Activated naive CD4-positive, alpha-beta T cell treated with anti-CD3 and anti-CD28 coated beads for 36 hours (primary cell): ENCODE data around the gene RACGAP1. TPM values are rescaled to one million over a fixed set of nuclear protein-coding genes. Genes with fewer than 3 reads are reported as not detected.

ENCODE experiments used
- CTCF ChIA-PET: fragments of 350-600 bp; sonication (Branson Sonifier 250); formaldehyde crosslinking; loops from one replicate; lab custom pipeline; 2021; ENCODE audit warnings: antibody characterized with exemption; lab: Charles Lee
- DNase-seq: peaks from one replicate; pipeline ENCODE4 v3.0.0-alpha.2; 2020
- H3K27ac Mint-ChIP-seq: one replicate; pipeline ENCODE4 v1.8.0; 2021; ENCODE audit warnings: mild to moderate bottlenecking, mixed read lengths
- H3K27me3 Mint-ChIP-seq: one replicate; pipeline ENCODE4 v1.8.0; 2021; ENCODE audit warnings: low read depth, mixed read lengths
- H3K36me3 Mint-ChIP-seq: one replicate; pipeline ENCODE4 v1.8.0; 2021; ENCODE audit warnings: low read depth, mixed read lengths
- H3K4me1 Mint-ChIP-seq: one replicate; pipeline ENCODE4 v1.8.0; 2021; ENCODE audit warnings: low read depth, mixed read lengths
- H3K4me3 Mint-ChIP-seq: one replicate; pipeline ENCODE4 v1.8.0; 2021; ENCODE audit warnings: mild to moderate bottlenecking, moderate library complexity, mixed read lengths
- H3K9me3 Mint-ChIP-seq: one replicate; pipeline ENCODE4 v1.8.0; 2021; ENCODE audit warnings: mixed read lengths
- intact Hi-C: fragments of 100-400 bp; cut with micrococcal nuclease; formaldehyde crosslinking; loops from one replicate; pipeline ENCODE4 v1.15.1; 2023
- total RNA-seq, 2 experiments: library from RNA; stranded (reverse); gene quantifications; one replicate each; pipeline ENCODE4 v1.2.3, GENCODE V29; 2021

RACGAP1 gene
- total RNA-seq, 2 experiments from 2014 or later, result 156 to 159 TPM

DNA sequence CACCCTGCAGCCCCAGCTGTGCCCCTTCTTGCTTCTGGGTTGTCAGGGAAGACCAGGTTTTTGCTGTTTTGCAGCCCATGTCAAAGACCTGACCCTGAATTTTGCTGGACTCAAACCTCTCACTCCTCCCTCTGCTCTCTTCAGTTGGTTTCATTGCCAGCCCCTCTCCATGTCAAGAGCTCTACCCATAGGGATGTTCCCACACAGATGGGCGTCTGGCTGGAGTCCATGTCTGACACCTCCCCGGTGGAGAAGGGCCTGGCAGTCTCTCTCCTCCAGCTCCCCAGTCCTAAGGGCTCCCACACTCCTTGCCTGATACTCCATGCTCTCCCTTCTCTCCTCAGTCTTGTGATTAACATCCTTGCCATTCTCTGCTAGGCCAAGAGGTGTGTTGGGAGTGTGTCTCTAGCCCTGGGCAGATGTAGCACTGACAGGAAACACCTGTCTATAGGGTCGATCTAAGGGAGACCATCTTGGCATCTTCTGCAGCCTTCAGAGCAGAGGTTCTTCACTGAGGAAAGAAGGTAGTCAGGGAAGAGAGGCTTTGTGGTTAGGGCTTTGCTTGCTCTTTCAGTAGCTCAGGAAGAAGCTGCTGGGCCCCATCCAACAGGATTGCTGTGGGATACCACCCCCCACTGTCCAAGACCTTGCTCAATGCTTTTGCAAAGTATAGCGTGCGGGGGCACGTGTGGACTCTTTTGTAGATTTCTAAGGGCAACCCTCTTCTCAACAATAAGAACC lies 36.8 kb upstream of the RACGAP1 start:
- Mint-ChIP-seq H3K9me3 (no peaks in the 10 kb centered on the region), H3K4me3 (no peak overlapping the region), H3K27ac (no peak overlapping the region), H3K27me3 (peaks cover 10% of the 10 kb centered on the region), H3K36me3 (no peaks in the 10 kb centered on the region), H3K4me1 (peaks cover 17% of the 10 kb centered on the region)
- intact Hi-C loops, result no loop called here
- no peak for DNase-seq
- CTCF ChIA-PET, result interaction anchor here (1.0 to 5.7 kb wide), 5 partner anchors 7 to 95 kb away, joined by 3 to 51 read pairs (median 7); no protein-coding TSS in a partner anchor

DNA sequence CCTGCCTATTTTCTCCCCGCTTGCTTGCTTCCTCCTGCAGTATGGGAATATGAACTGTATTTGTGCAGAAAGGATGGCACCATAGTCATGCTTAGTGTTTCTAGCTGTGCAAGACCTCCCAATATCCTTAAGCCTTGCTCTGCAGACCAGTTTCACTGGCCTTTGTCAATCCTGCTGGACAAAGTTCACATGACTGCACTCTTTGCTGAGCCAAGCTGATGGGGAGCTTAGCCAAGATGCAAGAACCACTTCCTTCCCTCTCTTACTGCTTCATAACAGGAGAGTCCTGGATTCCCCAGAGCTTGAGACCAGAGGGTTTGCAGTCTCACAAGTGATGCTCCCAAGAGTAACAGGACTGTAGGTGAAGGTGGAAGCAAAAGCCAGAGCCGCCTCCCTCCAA lies 35.9 kb upstream of the RACGAP1 start:
- Mint-ChIP-seq H3K4me1 (peaks cover 26% of the 10 kb centered on the region), H3K9me3 (no peaks in the 10 kb centered on the region), H3K36me3 (no peaks in the 10 kb centered on the region), H3K27ac (no peak overlapping the region), H3K27me3 (peaks cover 19% of the 10 kb centered on the region), H3K4me3 (no peak overlapping the region)
- CTCF ChIA-PET, result interaction anchor here (0.6 to 5.7 kb wide), 6 partner anchors 8 to 174 kb away, joined by 3 to 51 read pairs (median 5); no protein-coding TSS in a partner anchor
- intact Hi-C loops, result no loop called here
- no peak for DNase-seq

DNA sequence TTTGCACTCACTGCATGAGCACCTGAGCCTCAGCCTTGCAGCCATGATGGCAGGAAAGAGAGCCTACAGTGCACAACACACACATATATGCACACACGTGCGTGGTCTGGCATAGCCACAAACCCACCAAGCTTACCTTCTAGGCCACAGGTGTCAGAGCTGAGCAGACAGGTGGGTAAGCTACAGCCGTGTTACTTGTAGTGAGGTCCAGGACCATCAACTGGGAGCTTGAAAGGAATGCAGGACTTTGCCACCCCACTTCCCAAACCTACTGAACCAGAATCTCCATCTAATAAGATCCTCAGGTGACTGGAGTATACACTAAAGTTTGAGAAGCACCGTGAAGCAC lies 34.8 kb upstream of the RACGAP1 start:
- no peaks in the 10 kb centered on the region for H3K9me3 Mint-ChIP-seq
- peaks cover 33% of the 10 kb centered on the region for H3K4me1 Mint-ChIP-seq
- DNase-seq, result no peak
- CTCF ChIA-PET, result interaction anchor here (0.6 to 11.1 kb wide), 5 partner anchors 9 to 249 kb away, joined by 3 to 182 read pairs (median 19); no protein-coding TSS in a partner anchor
- H3K36me3 Mint-ChIP-seq, result no peaks in the 10 kb centered on the region
- intact Hi-C loops, result no loop called here
- peaks cover 22% of the 10 kb centered on the region for H3K27me3 Mint-ChIP-seq
- no peak overlapping the region for H3K4me3 Mint-ChIP-seq
- H3K27ac Mint-ChIP-seq, result peak overlapping the region; percentile 54

DNA sequence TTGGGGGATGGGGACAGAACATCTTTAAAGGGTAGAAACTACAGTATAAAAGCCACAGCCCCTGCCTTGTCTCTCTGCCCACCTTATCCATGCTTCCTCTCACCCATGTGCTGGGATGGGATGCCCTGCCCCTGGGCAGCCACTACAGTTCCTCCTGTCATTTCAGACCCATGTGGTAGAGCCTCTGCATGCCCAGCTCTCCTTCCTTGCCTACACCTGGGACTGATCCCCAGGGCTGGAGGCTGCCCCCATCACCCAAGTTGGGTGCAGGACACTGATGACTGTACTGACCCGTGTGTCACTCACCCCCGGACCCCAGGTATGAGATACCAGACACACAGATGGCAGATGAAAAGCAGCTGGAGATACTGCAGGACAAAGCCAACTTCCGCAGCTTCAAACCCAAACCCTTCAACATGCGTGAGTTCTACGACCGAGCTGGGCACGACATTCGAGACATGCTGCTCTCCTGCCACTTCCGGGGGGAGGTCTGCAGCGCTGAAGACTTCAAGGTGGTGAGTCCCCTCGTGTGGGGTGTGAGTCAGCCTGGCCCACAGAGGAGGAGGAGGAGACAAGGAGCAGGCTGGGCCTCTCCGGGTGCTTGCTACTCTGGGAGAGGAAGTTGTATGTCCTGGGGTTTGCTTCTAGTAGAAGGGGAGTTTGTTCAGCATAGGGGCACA lies 34.3 kb upstream of the RACGAP1 start:
- CTCF ChIA-PET, result interaction anchor here (0.6 to 11.1 kb wide), 7 partner anchors 10 to 248 kb away, joined by 3 to 182 read pairs (median 10); partner anchors contain the start of gene COX14
- peak overlapping the region; percentile 54 for H3K27ac Mint-ChIP-seq
- peaks cover 33% of the 10 kb centered on the region for H3K4me1 Mint-ChIP-seq
- peak; percentile 80 for DNase-seq
- no peaks in the 10 kb centered on the region for H3K9me3 Mint-ChIP-seq
- peaks cover 22% of the 10 kb centered on the region for H3K27me3 Mint-ChIP-seq
- H3K4me3 Mint-ChIP-seq, result peak overlapping the region; percentile 28
- H3K36me3 Mint-ChIP-seq, result no peaks in the 10 kb centered on the region
- intact Hi-C loops, result loop anchor here (5.0 kb wide), 1 partner anchor 282 kb away; no protein-coding TSS in a partner anchor

DNA sequence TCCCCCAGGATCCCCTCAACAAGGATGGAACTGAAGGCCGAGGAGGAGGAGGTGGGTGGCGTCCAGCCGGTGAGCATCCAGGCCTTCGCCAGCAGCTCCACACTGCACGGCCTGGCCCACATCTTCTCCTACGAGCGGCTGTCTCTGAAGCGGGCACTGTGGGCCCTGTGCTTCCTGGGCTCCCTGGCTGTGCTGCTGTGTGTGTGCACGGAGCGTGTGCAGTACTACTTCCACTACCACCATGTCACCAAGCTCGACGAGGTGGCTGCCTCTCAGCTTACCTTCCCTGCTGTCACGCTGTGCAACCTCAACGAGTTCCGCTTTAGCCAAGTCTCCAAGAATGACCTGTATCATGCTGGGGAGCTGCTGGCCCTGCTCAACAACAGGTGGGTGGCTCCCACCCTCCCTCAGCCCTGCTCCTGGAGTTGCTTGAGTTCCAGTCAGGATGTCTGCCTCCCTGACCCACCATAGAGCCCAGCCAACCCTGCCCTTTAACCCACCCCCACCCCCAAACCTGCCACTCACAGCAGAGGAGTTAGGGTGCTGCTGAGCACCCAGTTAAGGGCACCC lies 33.5 kb upstream of the RACGAP1 start:
- intact Hi-C loops, result loop anchor here (5.0 kb wide), 1 partner anchor 282 kb away; no protein-coding TSS in a partner anchor
- DNase-seq, result no peak

DNA sequence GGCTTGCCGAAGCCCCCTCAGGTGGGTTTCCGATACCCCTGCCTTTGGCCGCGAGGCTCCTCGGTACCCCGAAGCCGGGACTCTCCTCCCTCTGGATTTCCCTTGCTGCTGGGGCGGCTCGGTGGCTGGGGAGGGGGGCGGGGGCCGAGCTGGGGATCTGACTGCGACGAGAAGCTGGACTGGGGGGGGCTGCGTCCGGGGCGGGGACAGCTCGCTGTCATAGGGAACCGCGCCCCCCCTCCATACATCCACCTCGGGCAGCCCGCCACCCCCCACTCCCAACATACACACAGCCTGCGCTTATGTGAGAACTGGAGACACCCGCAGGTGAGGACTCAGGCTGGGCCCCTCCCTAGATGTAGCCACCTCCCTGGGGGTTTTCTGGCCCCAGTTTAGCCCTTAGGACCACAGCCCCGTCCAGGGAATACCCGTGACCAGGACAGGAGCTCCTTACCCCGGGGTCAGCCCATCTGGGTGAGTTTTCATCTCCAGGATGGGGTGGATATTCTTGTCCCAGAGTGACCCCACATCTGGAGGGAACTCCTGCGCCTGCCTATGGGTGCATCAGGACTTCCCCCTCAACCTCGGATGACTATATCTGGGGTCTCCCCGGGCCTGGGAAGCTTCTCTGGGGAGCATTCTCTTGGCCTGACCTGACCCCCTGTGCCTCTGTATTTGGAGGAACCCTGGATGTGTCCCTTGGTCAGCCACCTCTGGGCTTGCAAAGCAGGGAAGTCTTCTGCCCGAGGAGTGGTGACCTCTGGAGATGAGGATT lies 32.8 kb upstream of the RACGAP1 start:
- Mint-ChIP-seq H3K27ac (no peak overlapping the region), H3K27me3 (peaks cover 22% of the 10 kb centered on the region), H3K36me3 (no peaks in the 10 kb centered on the region), H3K9me3 (no peaks in the 10 kb centered on the region), H3K4me3 (peak overlapping the region; percentile 48), H3K4me1 (peaks cover 33% of the 10 kb centered on the region)
- intact Hi-C loops, result loop anchor here (5.0 kb wide), 1 partner anchor 281 kb away; no protein-coding TSS in a partner anchor
- CTCF ChIA-PET, result interaction anchor here (2.0 to 11.1 kb wide), 4 partner anchors 12 to 91 kb away, joined by 10 to 182 read pairs (median 35); partner anchors contain the start of gene COX14
- DNase-seq, result no peak

More for the DNA sequence above, 33.5 kb upstream of the RACGAP1 start:
- H3K27ac Mint-ChIP-seq, result no peak overlapping the region
- H3K36me3 Mint-ChIP-seq, result no peaks in the 10 kb centered on the region
- CTCF ChIA-PET, result interaction anchor here (0.7 to 11.1 kb wide), 5 partner anchors 11 to 91 kb away, joined by 3 to 182 read pairs (median 19); partner anchors contain the start of gene COX14
- H3K9me3 Mint-ChIP-seq, result no peaks in the 10 kb centered on the region
- peaks cover 33% of the 10 kb centered on the region for H3K4me1 Mint-ChIP-seq
- H3K27me3 Mint-ChIP-seq, result peaks cover 22% of the 10 kb centered on the region
- peak overlapping the region; percentile 43 for H3K4me3 Mint-ChIP-seq

DNA sequence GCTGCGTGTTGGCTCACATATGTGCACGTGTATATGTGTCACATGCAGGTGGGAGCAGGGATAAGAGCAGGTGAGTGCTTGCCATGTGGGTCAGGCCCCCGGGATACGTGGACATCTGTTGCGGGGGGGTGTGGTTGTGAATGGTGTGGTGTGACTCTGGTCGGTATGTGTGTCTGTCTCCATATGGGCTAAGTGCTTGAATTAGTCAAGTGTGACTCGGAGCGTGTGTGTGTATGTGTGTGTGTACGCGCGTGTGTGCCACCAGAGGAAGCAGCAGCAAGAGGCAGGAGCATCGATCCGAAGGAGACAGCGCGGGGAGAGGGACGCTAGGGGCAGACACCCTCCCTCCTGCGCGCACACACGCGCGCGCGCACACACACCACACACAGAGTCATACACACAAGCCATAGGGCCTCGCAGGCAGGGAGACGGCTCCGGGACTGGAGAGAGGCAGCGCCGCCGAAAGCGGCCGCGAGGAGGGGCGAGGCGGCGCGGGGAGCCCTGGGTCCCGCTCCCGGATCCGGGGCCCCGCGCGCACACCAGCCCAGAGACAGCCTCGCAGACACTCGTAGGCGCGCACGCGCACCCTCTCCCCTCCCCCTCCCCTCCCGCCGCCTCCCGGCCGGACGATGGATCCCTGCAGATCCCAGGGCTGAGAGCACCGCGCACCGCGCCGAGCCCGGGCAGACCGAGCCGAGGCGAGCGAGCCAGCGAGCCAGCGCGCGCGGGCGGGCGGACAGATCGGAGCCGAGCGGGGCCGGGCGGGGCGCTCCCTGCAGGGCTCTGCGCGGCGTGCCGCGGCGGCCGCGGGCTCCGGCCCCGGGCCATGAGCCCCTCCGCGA lies 31.9 kb upstream of the RACGAP1 start, which contains the start of gene ASIC1:
Gene ASIC1 (plus strand): TSS at position 597 of the 842 bp plus-strand sequence. CDS start 1,171 bp downstream, outside the sequence.
- intact Hi-C loops, result loop anchor here (1.0 to 5.0 kb wide), 6 partner anchors 13 to 280 kb away; partner anchors contain the start of gene RACGAP1
- CTCF ChIA-PET, result interaction anchor here (0.9 to 11.1 kb wide), 11 partner anchors 12 to 280 kb away, joined by 3 to 182 read pairs (median 9); partner anchors contain the start of gene COX14
- H3K27me3 Mint-ChIP-seq, result peaks cover 31% of the 10 kb centered on the region
- no peaks in the 10 kb centered on the region for H3K9me3 Mint-ChIP-seq
- no peaks in the 10 kb centered on the region for H3K36me3 Mint-ChIP-seq
- no peak within 1 kb of the TSS for H3K27ac Mint-ChIP-seq
- H3K4me1 Mint-ChIP-seq, result peaks cover 33% of the 10 kb centered on the region
- DNase-seq, result peak; percentile 63
- peak within 1 kb of the TSS; percentile 84 for H3K4me3 Mint-ChIP-seq

DNA sequence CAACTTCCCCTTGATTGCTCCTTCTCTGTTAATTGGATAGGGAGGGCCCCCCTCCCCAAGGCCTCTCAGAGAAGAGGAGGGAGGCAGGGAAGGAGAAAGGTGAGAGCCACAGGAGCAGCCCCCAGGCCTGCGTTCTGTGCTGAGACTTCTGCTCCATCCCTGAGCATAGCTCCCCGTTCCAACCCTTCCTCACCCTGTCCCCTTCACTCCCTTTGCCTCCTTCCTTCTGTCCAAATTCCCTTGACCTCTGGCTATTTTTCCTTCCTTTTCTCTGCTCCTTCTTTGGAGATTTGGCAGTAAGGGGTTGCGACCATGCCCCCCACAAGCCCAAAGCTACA lies 31.3 kb upstream of the RACGAP1 start:
- intact Hi-C loops, result loop anchor here (1.0 to 5.0 kb wide), 6 partner anchors 14 to 279 kb away; partner anchors contain the start of gene RACGAP1
- peak overlapping the region; percentile 84 for H3K4me3 Mint-ChIP-seq
- H3K36me3 Mint-ChIP-seq, result no peaks in the 10 kb centered on the region
- no peaks in the 10 kb centered on the region for H3K9me3 Mint-ChIP-seq
- CTCF ChIA-PET, result interaction anchor here (0.6 to 11.1 kb wide), 24 partner anchors 9 to 279 kb away, joined by 3 to 182 read pairs (median 6); partner anchors contain the start of genes COX14 and RACGAP1
- DNase-seq, result no peak
- H3K4me1 Mint-ChIP-seq, result peaks cover 33% of the 10 kb centered on the region
- no peak overlapping the region for H3K27ac Mint-ChIP-seq
- H3K27me3 Mint-ChIP-seq, result peaks cover 37% of the 10 kb centered on the region

DNA sequence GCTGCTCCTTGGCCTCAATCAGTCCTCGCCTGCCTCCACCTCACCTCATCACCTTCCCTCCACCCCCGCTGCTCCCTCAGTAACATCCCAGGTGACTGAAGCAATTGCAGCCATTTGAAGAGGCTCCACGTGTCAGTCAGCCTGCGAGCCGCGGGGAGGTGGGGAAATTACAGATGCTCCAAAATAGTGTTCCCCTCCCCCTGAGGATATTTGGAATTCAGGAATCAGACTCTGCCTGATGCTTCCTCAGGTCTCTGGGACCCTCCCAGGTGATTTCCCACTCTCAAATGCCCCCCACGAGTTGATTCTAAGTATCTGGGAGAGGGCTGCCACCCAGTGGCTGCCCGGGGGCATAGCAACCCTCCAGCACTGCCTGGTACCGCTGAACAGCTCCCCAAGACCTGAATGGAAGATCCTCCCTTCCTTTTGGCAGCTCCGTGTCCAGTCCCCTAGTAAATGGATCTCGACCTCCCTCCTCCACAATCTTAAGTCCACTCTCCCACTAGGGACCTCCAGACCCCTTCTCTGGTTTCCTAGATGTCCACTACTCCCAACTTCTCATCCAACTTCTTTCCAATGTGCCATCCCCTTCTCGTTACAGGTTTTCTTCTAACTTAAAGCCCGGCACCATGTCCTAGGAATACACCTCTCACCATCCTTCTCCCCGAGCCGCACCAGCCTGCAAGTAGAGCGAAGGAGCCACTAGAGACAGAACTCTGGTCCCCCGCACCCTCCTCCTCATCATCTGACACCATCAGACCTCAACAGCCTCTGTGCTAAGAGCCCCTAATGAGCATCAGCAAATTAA lies 30.7 kb upstream of the RACGAP1 start:
- H3K27me3 Mint-ChIP-seq, result peaks cover 41% of the 10 kb centered on the region
- CTCF ChIA-PET, result interaction anchor here (0.6 to 11.1 kb wide), 31 partner anchors 8 to 278 kb away, joined by 3 to 182 read pairs (median 5); partner anchors contain the start of genes COX14, RACGAP1 and SMARCD1
- peak; percentile 70 for DNase-seq
- H3K36me3 Mint-ChIP-seq, result no peaks in the 10 kb centered on the region
- H3K4me3 Mint-ChIP-seq, result peak overlapping the region; percentile 39
- intact Hi-C loops, result loop anchor here (1.0 to 5.0 kb wide), 6 partner anchors 14 to 279 kb away; partner anchors contain the start of gene RACGAP1
- H3K9me3 Mint-ChIP-seq, result no peaks in the 10 kb centered on the region
- no peak overlapping the region for H3K27ac Mint-ChIP-seq
- H3K4me1 Mint-ChIP-seq, result peaks cover 33% of the 10 kb centered on the region

DNA sequence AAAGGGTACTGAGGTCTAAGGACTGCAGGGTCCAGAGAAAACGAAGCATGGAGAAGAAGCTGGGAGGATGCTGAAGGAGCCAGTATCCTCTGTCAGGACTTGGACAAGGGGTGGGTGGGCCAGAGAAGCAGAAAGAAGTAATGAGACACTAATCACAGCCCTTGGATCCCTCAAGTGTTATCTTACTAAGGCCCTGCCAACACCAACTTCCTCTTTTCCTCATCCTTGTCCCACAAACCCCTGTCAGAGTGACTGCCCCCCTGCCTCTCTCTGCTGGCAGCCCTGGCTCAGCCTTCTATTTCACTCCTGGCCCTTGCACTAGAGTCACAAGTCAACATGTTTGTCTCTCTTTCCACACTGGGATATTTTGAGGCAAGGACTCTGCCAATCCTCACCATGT lies 28.3 kb upstream of the RACGAP1 start:
- CTCF ChIA-PET, result interaction anchor here (1.5 to 11.1 kb wide), 3 partner anchors 14 to 87 kb away, joined by 3 to 182 read pairs (median 65); no protein-coding TSS in a partner anchor
- no peak overlapping the region for H3K27ac Mint-ChIP-seq
- no peaks in the 10 kb centered on the region for H3K36me3 Mint-ChIP-seq
- no peak overlapping the region for H3K4me3 Mint-ChIP-seq
- no peak for DNase-seq
- no peaks in the 10 kb centered on the region for H3K9me3 Mint-ChIP-seq
- peaks cover 23% of the 10 kb centered on the region for H3K4me1 Mint-ChIP-seq
- intact Hi-C loops, result no loop called here
- peaks cover 46% of the 10 kb centered on the region for H3K27me3 Mint-ChIP-seq
